SKM-1 treated with dmso at 0.1 percent for 144 hours (cell line): Measurements from ENCODE around the gene NGFR.
A peak's percentile ranks its signal among the peaks of the same experiment; 100 is the strongest.

Source experiments
- DNase-seq: peaks from one replicate; lab custom pipeline; 2025; ENCODE audit not compliant: unreplicated experiment; lab: John Stamatoyannopoulos, UW

The NGFR gene

DNA sequence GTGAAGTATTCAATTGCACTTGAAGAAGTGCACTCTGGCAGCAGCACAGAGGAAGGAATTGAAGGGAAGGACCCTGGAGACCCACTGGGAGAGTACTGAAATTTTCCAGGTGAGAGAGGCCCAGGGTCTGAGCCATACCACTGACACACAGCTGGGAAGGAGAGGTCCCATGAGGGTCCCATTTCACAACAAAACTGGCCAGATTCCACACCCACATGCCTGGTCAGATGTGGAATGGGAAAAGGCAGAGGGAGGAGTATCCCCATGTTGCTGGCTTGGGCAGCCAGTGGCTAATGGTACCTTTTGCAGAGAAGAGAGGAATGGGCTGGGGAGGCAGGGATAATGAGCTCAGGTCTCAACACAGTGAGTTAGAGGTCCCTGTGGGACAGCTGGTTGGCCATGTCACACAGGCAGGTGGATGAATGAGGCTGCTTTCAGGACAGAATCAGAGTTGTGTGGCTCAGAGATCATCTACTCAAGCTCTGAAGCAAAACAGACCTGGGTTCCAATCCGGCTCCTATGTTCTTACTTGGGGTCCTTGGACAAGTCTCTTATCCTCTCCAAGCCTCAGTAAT lies 26.2 kb upstream of the NGFR start:
- no peak for DNase-seq

DNA sequence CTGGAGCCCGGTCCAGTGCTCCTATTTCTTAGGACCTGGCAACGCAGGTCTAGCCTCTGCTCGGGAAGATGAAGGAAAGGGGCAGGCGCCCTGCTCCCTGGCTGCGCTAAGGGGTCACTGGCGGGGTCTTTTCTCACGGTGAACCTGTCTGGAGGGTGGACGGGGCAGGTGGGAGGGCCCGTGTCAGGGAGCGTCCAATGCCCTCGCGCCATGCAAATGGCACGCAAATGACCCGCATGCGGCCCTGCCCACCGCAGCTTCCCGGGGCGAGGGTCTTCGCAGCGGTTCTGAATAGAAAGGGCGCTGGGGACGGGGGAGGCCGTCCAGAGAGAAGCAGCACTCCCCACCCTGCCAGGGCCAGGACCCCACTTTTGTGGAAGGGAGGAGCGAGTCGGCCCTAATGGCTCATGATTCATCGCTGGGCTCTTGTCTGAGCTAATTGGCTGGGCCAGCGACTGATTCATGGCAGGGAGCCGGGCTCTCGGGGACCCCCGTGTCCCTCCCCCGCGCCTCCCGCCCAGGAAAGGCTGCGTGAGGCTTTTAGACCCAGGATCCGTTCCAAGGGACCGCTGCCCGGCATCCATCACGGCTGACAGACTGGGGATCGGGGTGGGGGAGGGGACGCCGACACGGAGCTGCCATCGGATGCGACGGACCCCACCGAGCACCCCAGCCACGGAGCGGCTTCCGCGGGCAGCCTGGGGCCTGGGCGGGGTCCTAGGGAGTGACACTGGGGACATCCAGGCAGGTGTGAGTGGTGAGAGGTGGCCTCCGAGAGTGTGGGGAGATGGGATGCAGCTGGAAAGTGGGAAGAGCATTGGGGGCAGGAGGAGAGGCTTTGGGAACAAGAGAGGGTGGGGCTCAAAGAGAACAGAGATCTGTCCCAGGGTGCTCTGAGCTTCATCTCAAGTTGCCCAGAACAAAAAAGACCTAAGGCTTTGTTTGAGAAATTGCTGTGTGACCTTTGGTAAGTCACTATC lies 25.0 kb upstream of the NGFR start:
- DNase-seq = no peak

DNA sequence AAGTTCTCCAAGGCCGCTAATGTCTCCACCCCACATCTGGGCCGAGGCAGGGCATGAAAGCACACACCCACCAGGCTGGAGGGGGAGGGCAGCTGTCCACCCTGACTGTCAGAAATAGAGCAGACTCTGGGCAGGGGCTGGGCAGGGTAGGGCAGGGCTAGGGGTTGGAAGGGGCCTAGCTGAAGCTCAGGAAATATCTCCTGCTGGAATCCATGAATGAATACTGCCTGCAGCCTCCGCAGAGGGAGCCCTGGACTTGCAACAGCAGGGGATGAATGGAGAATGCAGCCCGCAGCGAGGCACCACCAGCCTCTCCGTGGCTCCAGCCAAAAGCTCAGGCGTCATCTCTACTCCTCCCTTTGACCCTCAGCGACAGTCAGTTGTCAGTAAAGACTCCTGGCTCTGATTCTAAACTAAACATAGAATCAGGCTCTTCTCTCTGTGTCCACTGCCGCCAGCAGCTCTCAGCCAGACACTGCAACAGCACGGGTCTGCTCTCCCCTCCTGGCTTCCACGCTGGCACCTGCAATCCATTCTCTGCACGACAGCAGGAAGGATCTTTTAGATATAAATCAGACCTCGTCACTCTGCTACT lies 23.9 kb upstream of the NGFR start:
- no peak for DNase-seq

DNA sequence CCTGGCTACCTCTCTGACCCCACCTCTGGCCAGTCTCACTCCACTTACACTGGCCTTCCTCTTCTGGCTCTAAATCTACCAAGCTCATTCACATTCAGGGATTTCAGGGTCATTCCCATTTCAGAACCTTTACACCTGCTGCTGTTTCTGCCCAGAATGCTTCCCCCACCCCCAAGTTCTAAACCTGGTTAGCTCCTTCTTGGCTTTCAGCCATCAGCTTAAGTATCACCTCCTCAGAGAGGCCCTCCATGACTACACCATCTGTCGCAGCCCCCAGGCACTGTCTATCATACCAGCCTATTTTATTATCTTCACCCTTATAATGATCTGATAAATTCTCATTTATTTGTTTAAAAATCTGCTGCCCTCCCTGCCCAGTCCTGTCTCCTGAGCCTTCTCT lies 23.3 kb upstream of the NGFR start:
- no peak for DNase-seq

DNA sequence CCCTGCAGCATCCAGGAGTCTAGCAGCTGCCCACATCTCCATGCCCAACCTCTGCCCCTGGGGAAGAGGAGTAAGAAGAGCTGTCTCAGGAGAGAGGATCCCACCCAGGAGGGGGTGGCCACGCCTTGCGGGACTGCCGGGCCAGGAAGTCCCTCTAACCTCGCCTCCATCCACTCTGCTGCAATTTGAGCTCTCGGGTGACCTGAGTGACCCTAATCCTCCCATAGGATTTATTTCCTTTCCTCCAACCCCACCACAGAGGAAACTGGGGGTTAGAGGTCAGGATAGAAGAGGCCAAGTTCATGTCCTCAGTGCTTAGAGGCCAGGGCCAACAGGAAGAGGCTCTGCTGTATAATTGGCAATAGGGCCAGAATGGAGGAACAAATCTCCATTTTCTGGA lies 22.6 kb upstream of the NGFR start:
- DNase-seq = no peak

DNA sequence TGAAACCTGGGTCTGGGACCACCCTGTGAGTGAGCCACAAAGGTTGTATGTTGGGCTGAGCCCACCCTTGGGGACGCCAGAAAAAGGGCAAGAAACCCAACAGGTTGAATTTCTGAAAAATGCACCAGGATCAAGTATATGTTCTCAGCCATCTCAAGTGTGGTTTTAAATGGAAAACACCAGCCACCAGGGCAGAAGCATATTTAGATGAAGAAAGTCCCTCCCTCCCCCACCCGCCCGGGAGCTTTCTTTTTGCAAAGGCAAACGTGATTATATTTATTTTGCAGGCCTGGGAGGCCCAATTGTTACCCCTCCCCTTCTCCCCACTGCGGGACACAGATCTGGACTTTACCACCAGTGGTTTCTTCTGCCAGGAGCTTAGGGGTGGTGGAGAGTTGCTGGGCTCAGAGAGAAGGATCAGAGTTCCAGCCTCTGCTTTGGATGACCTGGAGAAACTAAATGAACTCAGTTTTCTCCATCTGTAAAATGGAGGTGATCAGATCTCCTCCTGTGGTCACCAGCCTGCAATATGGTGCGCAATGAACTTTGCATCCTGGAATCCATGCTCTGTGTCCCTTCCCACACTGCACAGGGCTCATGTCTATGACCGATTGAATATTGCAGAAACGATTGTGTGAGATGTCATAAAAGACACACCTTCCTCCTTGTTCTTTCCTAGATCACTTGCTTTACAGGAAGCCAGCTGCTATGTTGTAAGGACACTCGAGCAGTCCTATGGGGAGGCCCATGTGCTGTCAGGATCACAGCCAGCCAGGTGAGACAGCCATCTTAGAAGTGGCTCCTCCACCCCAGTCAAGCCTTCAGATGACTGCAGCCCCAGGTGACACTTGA lies 21.0 kb upstream of the NGFR start:
- no peak for DNase-seq

DNA sequence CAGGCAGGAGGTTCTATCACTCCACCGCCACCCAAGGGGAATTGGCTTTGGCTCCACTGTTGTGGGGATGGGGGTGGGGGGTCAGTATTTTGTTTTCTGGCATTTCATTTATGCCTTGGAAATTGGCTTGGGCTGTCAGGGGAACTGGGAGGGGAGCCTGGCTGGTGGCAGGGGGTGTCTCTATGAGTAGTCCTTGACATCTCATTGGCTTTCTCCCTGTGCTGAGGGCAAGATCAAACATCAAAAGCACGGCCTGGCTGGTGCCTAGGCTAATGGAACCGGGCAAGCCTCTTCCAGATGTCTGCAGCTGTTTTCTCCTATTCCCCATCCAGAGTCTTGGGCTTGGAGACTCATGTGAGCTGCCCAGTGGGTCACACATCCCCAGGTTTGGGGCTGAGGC lies 17.4 kb upstream of the NGFR start:
- no peak for DNase-seq

DNA sequence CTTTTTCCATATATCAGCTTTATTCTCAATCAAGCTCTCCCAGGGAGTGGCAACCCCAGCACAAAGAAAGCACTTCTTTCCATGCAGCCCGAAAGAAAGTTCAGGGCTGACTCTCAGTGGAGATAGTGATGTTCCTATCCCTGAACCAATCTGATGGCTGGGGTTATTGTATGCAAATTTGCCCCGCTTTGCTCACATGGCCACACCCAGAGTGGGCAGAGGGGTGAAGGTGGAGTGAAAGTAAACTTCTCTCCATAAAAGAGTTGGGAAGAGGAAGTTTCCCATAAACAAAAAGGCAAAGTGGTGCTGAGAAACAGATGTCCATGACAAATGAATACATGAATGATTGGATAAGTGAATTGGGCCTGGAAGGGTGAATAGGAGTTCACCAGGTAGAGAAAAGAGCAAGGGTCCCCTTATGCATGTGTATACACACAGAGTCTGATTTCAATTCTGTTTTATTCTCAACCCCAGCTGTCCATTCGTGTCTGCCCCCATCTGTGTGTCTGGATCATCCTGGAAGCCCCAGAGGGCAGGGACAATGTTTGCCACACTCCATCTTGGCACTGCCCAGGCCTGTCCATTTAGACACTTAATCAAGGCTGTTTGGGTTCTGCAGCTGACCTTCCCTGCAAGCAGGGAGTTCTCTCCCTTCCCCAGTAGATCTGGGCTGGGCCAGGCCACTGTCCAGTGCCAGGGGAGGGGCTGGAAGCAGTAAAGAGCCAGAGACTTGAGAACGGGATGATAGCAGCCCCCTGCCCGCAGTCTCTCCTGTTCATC lies 14.1 kb upstream of the NGFR start:
- DNase-seq = no peak

DNA sequence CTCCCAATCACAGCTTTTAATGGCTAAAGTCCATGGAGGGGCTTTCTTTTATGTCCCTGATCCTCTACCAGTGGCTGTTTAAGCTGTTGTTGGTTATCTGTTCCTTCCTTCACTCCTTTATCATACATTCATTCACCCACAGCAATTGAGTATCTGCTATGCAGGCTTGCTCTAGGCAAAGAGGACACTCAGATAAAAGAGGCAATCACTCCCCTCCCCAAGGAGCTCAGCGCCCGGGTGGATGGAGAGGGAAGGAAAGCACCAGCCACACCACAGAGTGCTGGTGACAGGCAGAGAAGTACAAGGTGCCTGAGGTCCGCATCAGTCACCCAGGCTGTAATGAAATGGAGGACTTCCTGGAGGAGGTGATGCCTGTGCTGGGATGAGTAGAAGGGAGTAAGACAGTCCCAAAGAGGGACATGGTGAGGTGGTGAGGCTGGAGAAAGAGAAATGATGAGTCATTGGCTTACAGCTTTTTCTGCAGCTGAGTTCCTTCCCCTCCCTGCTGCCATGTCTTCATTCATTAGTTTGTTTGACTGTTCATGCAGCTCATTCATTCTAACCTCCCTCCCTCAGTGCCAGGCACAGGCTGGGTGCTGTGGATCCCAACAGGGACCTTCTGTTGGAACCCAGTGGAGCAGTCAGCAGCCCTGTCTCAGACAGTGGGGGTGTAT lies 12.8 kb upstream of the NGFR start:
- no peak for DNase-seq

- DNase-seq = peak; percentile 26
Measured at GRCh38 chr17:49483599-49484509, 11.2 kb upstream of the NGFR start.

DNA sequence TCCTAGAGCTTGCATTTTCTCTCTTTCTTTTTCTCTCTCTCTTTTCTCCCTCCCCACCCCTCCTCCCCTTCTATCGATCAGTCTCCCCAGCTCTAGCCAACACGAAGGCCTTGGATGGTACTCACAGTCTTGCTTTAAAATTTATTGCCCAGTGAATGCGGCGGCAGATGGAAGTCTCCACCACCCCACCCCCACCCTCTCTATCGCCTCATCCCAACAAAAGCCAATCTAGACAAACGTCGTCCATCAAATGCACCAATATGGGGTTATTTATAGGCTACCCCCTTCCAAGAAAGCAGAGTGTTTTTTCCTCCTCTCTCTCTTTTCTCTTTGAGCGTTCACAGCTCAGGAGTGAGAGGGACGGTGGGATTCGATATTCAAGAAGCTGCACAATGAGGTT lies 10.5 kb upstream of the NGFR start:
- DNase-seq = no peak

DNA sequence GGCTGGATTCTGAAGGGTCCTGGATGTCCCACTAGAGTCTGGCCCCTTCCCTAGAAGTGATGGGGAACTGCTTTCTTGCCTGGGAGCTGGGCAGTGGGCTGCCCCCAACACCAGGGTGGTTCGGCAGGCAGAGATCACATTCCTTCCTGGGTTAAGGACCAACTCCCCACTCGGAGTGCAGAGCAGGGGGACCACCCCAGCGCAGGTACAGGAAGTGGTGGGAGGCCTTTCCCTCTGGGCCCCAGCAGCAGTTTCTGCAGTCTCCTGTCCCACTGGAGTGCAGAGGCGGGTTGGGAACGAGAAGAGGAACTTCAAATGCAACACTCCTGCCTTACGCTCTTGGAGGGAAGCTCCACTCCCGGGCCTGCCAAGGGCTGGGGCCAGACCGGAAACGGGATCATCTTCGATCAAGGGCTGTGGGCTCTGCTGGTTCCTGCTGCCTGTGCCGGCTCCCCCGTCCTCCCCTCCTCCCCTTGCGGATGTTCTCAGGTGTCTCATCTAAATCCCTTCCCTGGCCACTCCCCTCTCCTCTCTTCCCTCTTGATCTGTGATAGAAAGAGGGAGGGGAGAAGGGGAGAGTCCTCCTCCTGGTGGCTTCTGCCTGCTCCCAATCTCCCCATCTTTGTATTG lies 9.0 kb upstream of the NGFR start:
- no peak for DNase-seq

- DNase-seq = no peak
Measured at GRCh38 chr17:49487183-49487582, 7.9 kb upstream of the NGFR start.

DNA sequence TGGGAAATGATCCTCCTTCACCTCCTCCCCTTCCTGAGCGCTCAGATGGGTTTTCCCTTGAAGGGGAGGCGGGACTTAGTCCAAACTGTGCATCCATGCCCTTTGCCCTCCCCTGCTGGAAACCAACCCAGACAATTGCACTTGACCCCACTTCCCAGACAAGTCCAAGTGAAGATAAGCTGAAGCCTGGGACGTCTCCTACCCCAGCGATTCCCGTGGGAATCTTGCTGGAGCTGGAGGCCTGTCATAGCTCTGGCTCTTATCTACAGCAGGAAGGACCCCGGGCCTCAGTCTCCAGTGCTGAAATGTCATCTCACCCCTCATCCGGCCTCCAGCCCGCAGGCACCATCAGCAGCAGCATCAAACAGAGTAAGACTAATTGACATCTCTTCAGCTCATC lies 6.5 kb upstream of the NGFR start:
- DNase-seq = no peak

- DNase-seq = no peak
Measured at GRCh38 chr17:49489348-49489747, 5.7 kb upstream of the NGFR start.

- no peak for DNase-seq
Measured at GRCh38 chr17:49490276-49490675, 4.8 kb upstream of the NGFR start.

DNA sequence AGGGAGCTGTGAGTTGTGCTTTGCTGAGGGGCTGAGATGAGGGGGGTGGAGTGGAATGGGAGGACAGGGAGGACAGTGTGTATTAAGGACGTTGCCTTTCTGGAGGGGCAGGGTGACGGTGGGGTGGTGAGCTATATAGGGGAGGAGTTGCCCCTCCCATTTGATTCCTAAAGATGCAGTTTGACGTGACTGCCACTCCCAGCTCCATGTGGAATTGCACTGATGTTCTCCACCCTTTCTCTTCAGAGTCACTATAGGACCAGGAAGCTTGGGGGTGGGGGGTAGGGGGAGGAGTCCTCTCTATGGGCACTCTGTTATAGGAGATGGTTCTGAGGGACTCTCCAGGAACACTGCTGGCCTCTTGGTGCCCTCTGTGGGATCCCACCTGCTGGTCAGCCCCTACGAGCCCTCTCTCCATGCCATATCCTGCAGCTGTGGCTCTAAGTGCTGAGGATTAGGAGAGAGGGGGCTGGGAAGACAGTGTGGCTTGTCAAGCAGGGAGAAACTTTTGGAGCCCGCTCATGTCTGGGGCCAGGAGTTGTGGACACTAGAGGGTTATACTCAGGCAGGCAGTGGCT lies 3.8 kb upstream of the NGFR start:
- DNase-seq = no peak

DNA sequence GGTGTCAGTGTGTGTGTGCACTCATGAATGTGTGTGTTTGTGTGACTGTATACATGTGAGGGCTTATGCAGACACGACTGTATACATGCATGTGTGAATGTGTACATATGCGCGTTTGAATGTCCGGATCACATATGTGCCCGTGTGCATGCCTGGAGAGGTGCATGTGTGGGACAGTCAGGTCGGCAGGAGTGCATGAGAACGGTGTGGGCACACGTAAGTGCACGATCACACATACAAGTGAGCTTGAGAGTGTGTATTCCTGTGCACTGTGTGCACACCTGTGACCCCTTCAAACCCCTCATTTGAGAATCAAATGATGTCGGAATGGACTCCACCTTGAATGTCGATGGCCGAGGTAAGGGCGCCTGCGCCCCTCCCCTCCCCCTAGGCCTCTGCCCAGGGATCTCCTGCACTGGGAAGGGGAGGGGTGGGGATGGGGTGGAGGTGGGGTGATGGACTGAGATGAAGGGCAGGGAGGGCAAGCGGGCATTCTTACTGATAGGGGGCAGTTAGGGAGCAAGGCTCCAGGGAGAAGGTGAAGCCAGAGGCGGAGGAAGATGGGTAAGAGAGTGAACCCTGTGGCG lies 601 bp upstream of the NGFR start:
- DNase-seq = peak; percentile 25
